Astrocyte of the cerebellum (primary cell): ENCODE results near the gene TGFBR3L.

Experiments used
- DNase-seq: peaks from one replicate; pipeline ENCODE4 v3.0.0-alpha.2; 2011; ENCODE audit warnings: low read depth
- H3K4me3 ChIP-seq: 2 replicates; pipeline ENCODE4 v1.5.1; 2011; ENCODE audit warnings: mild to moderate bottlenecking, low read depth, low read length, moderate library complexity
- CTCF ChIP-seq: IDR thresholded peaks from 2 replicates; pipeline ENCODE4 v1.5.1; 2012; ENCODE audit warnings: low read length, low read depth, moderate library complexity, mild to moderate bottlenecking; ENCODE audit errors: missing control alignments
- in situ Hi-C: cut with HindIII; loops from 2 replicates; pipeline ENCODE4 v1.10.0; 2017; ENCODE audit warnings: low sequenced_read_pairs

The TGFBR3L gene

GRCh38 chr19:7918615-7919421, 4.2 kb downstream of the TGFBR3L start:
- H3K4me3 ChIP-seq: no peak overlapping the region
- TF ChIP-seq CTCF: no peak
- DNase-seq: no peak
- in situ Hi-C loops: no loop called here

GRCh38 chr19:7919610-7920518, 5.2 kb downstream of the TGFBR3L start, which contains the start of gene SNAPC2:
TSS of gene SNAPC2 (plus strand) at chr19:7920338. CDS start at chr19:7920367, 29 bp downstream.
- no peak for TF ChIP-seq CTCF
- in situ Hi-C loops: no loop called here
- peak within 1 kb of the TSS; percentile 64 for H3K4me3 ChIP-seq
- DNase-seq: peak; percentile 84

- peak overlapping the region; percentile 64 for H3K4me3 ChIP-seq
- peak; percentile 91 for DNase-seq
- TF ChIP-seq CTCF: no peak
- in situ Hi-C loops: no loop called here
Observed at GRCh38 chr19:7920519-7921301, 6.1 kb downstream of the TGFBR3L start.

GRCh38 chr19:7921302-7921966, 6.8 kb downstream of the TGFBR3L start:
- H3K4me3 ChIP-seq: peak overlapping the region; percentile 48
- no peak for TF ChIP-seq CTCF
- no peak for DNase-seq
- in situ Hi-C loops: no loop called here

- TF ChIP-seq CTCF: no peak
- H3K4me3 ChIP-seq: no peak overlapping the region
- no peak for DNase-seq
- in situ Hi-C loops: no loop called here
Observed at GRCh38 chr19:7921967-7922835, 7.6 kb downstream of the TGFBR3L start.
